GM21447 (cell line): ENCODE data around the gene PKD2.
"Not testable (repeated sequence)": the region's sequence is repeated elsewhere in the genome, so short reads cannot be mapped to it uniquely, and the experiment has no call there.

ENCODE experiments used
- ATAC-seq: cut with Tn5 transposase; IDR thresholded peaks from one replicate; pipeline ENCODE4 v1.9.1; 2021; ENCODE audit not compliant: unreplicated experiment

Gene PKD2

DNA sequence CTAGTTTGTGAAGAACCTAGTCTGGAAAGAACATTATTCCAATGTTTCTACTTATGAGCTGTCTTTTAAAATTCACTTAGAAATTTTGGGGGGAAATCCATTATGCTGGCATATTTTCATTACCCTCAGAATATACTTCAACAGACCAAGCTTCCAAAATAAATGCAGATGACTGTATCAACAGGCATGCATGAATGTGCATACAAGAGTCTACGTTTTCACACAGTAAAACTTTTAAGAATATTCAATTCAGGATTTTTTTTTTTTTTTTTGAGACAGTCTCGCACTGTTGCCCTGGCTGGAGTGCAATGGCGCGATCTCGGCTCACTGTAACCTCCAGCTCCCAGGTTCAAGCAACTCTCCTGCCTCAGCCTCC lies 101.3 kb downstream of the PKD2 start:
- ATAC-seq, result no peak

DNA sequence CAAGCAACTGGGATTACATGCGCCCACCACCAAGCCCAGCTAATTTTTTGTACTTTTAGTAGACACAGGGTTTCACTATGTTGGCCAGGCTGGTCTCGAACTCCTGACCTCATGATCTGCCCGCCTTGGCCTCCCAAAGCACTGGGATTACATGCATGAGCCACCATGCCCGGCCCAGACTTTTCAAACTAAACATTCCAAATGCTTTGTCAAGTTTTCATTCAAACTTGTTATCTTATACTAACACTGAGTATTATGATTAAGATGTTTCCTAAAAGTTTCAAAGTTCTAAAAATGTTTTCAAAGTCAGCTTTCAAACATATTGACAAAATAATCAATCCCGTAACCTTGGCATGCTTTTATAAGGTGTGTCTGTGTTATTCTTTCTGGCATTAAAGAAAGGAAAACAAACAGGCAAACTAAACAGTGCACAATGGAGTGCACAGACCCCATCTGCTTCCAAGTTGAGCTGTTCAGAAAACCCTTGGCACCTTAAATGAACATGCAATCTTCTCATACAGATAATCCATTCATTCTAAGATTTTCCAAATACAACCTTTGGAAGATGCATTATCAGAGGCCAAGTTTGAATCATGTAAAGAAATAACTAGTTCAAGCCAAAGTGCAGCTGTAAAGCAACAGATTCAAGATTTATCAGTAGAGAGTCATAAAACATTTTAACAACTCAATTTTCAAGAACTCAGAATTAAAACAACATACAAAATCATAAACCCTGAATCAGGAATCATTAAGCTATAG lies 101.9 kb downstream of the PKD2 start:
- no peak for ATAC-seq

DNA sequence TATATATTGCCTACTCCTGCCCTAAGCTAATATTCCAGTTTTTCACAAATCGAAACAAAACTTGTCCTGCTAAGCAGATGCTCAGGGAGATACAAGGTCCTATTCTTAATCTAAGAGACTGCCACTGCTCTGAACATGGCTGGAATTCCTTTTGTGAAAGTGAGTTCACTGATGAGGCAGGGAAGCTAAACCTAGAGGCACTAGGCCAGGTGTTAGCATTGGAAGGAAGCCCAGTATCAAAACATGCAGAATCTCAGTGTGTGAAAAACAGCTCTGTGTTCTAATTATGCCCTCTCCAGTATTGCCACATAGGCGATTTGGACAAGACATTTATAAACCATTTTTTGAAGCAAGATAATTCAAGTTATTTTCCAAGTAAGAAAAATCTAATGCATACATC lies 103.4 kb downstream of the PKD2 start:
- ATAC-seq, result no peak

DNA sequence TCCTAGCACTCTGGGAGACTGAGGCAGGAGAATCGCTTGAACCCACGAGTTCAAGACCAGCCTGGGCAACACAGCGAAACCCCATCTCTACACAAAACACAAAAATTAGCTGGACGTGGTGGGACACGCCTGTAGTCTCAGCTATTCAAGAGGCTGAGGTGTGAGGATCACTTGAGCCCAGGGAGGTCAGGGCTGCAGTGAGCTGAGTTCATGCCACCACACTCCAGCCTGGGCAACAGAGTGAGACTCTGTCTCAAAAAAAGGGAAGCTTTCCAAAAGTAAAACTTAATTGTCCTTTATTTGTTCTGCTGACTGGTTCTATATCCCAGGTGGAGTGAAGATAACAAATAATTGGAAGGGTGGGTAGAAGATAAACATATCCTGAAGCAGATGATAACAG lies 105.4 kb downstream of the PKD2 start:
- ATAC-seq, result no peak

DNA sequence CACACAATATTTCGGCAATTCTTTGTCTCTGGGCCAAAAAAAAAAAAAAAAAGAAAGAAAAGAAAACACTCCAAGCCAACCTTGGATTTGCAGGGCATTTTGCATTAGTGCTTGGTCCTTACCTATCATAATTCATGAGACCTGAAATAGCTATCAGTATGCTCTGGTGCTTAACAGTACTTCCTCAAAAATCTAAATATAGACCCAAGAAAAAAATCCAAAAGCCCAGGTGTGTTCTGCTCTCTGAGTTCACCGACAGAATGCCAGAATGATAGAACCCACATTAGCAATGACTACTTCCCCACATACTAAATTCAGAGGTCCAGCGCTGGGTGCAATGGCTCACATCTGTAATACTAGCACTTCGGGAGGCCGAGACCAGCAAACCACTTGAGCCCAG lies 108.2 kb downstream of the PKD2 start:
- ATAC-seq, result no peak

DNA sequence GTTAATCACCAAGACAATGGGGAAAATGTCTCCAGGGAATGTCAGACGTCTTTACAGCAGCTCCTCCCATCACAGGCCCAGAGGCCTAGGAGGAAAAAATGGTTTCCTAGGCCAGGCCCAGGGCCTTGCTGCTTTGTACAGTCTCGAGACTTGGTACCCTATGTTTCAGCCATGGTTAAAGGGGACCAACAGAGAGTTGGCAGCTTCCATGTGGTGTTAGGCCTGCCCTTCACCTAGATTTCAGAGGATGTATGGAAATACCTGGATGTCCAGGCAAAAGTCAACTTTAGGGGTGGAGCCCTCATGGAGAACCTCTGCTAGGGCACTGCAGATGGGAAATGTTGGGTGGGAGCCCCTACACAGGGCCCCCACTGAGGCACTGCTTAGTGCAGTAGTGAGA lies 112.5 kb downstream of the PKD2 start:
- no peak for ATAC-seq

DNA sequence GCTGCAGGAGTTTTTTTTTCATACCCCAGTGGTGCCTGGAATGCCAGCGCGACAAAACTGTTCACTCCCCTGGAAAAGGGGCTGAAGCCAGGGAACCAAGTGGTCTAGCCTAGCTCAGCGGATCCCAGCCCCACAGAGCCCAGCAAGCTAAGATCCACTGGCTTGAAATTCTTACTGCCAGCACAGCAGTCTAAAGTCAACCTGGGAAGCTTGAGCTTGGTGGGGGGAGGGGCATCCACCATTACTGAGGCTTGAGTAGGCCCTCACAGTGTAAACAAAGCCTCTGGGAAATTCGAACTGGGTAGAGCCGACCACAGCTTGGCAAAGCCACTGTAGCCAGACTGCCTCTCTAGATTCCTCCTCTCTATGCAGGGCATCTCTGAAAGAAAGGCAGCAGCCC lies 114.8 kb downstream of the PKD2 start:
- ATAC-seq, result not testable (repeated sequence)
